ENCODE results near the gene SESTD1. TPM values are rescaled to one million over a fixed set of nuclear protein-coding genes. Genes with fewer than 3 reads are reported as not detected.
"Not testable (repeated sequence)": the region's sequence is repeated elsewhere in the genome, so short reads cannot be mapped to it uniquely, and the experiment has no call there.

SESTD1 gene
- total RNA-seq, 1 donor from 2014 or later: 92.4 TPM

DNA sequence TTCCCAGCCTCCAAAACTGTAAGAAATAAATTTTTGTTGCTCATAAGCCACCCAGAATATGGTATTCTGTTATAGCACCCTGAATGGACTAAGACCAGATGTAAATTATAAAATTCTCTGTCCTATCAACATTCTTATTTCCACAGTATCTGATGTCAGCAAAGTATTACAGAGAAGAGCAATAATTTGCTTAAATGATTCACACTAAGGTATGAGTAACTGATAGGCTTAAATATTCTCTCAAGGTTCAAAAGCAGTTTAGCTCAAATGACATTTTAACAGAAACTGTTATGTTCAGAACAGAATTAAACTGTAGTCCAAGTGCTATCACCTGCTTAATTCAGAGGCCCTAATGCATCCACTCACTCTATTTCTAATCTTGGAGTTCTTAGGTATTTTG, 12.8 kb downstream of the SESTD1 start:
- no peaks in the 10 kb centered on the region for H3K9me3 Mint-ChIP-seq (ENCODE audit: unreplicated experiment)
- H3K27me3 Mint-ChIP-seq (ENCODE audit: unreplicated experiment): no peaks in the 10 kb centered on the region
- DNase-seq (ENCODE audit: low spot score): no peak
- H3K27ac Mint-ChIP-seq (ENCODE audit: unreplicated experiment): no peak overlapping the region
- TF ChIP-seq, protein P1, sequence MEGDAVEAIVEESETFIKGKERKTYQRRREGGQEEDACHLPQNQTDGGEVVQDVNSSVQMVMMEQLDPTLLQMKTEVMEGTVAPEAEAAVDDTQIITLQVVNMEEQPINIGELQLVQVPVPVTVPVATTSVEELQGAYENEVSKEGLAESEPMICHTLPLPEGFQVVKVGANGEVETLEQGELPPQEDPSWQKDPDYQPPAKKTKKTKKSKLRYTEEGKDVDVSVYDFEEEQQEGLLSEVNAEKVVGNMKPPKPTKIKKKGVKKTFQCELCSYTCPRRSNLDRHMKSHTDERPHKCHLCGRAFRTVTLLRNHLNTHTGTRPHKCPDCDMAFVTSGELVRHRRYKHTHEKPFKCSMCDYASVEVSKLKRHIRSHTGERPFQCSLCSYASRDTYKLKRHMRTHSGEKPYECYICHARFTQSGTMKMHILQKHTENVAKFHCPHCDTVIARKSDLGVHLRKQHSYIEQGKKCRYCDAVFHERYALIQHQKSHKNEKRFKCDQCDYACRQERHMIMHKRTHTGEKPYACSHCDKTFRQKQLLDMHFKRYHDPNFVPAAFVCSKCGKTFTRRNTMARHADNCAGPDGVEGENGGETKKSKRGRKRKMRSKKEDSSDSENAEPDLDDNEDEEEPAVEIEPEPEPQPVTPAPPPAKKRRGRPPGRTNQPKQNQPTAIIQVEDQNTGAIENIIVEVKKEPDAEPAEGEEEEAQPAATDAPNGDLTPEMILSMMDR (IDR thresholded peaks at IDR 0.05; ENCODE audit: unreplicated experiment): no peak
- no peaks in the 10 kb centered on the region for H3K36me3 Mint-ChIP-seq (ENCODE audit: low read depth, unreplicated experiment)
- no peak overlapping the region for H3K4me3 Mint-ChIP-seq (ENCODE audit: unreplicated experiment)
- H3K4me1 Mint-ChIP-seq (ENCODE audit: unreplicated experiment): no peaks in the 10 kb centered on the region

DNA sequence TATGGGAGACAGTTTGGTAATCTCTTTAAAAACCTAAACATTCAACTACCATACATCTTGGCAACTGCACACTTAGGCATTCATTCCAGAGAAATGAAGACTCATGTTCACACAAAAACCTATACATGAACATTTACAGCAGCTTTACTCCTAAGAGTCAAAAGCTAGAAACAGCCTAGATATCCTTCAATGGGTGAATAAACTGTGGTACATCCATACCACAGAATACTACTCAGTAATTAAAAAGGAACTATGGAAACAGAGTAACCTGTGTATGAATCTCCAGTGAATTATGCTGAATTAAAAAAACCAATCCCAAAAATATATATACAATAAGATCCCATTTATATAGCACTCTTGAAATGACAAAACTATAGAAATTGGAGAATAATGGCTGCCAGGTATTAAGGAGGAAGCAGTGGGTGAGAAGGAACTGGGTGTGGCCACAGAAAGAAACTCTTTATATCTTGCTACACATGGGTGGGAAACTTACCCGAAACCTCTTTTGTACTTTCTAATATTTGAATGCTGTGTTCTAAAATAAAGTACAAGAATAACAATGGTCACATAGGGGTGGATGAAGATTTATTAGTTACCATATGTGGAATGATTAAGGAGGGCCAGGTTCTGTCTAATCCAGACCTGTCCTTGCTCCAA, 13.7 kb downstream of the SESTD1 start:
- no peak overlapping the region for H3K4me3 Mint-ChIP-seq (ENCODE audit: unreplicated experiment)
- H3K27me3 Mint-ChIP-seq (ENCODE audit: unreplicated experiment): no peaks in the 10 kb centered on the region
- no peaks in the 10 kb centered on the region for H3K36me3 Mint-ChIP-seq (ENCODE audit: low read depth, unreplicated experiment)
- no peak overlapping the region for H3K27ac Mint-ChIP-seq (ENCODE audit: unreplicated experiment)
- no peak for DNase-seq (ENCODE audit: low spot score)
- no peaks in the 10 kb centered on the region for H3K4me1 Mint-ChIP-seq (ENCODE audit: unreplicated experiment)
- TF ChIP-seq, protein P1 (IDR thresholded peaks at IDR 0.05; ENCODE audit: unreplicated experiment): no peak
- H3K9me3 Mint-ChIP-seq (ENCODE audit: unreplicated experiment): no peaks in the 10 kb centered on the region

DNA sequence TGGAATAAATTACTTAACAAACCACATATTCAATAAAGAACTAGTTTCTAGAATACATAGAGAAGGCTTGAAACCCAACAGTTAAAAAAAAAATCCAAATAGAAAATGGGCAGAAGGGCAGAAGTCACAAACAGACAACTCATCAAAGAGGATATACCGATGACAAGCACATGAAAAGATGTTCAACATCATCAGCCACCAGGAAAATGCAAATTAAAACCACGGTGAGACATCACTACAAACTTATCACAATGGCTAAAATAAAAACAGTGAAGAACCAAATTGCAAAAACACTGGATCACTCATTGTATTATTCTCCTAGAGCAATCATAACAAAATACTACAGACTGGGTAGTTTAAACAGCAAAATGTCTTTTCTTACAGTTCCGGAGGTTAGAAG, 14.5 kb downstream of the SESTD1 start:
- no peak overlapping the region for H3K4me3 Mint-ChIP-seq (ENCODE audit: unreplicated experiment)
- no peaks in the 10 kb centered on the region for H3K9me3 Mint-ChIP-seq (ENCODE audit: unreplicated experiment)
- no peaks in the 10 kb centered on the region for H3K27me3 Mint-ChIP-seq (ENCODE audit: unreplicated experiment)
- TF ChIP-seq, protein P1 (IDR thresholded peaks at IDR 0.05; ENCODE audit: unreplicated experiment): no peak
- DNase-seq (ENCODE audit: low spot score): no peak
- no peaks in the 10 kb centered on the region for H3K36me3 Mint-ChIP-seq (ENCODE audit: low read depth, unreplicated experiment)
- no peak overlapping the region for H3K27ac Mint-ChIP-seq (ENCODE audit: unreplicated experiment)
- no peaks in the 10 kb centered on the region for H3K4me1 Mint-ChIP-seq (ENCODE audit: unreplicated experiment)

DNA sequence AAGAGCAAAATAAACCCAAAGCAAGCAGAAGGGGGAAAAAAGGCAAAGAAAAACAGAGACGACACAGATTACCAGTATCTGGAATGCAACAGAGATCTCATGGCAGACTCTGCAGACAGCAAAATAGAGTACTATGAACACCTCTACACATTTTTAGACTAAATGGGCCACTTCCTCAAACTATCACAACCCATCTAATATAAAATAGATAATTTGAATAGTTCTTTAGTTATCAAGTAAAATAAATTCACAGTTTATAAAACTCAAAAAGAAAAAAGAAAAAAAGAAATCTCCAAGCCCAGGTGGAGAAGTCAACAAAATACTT, 16.6 kb downstream of the SESTD1 start:
- Mint-ChIP-seq H3K9me3 (ENCODE audit: unreplicated experiment) (no peaks in the 10 kb centered on the region), H3K4me3 (ENCODE audit: unreplicated experiment) (no peak overlapping the region), H3K27me3 (ENCODE audit: unreplicated experiment) (no peaks in the 10 kb centered on the region), H3K27ac (ENCODE audit: unreplicated experiment) (no peak overlapping the region), H3K36me3 (ENCODE audit: low read depth, unreplicated experiment) (no peaks in the 10 kb centered on the region), H3K4me1 (ENCODE audit: unreplicated experiment) (peaks cover 3% of the 10 kb centered on the region)
- DNase-seq (ENCODE audit: low spot score): no peak
- TF ChIP-seq, protein P1 (IDR thresholded peaks at IDR 0.05; ENCODE audit: unreplicated experiment): no peak

DNA sequence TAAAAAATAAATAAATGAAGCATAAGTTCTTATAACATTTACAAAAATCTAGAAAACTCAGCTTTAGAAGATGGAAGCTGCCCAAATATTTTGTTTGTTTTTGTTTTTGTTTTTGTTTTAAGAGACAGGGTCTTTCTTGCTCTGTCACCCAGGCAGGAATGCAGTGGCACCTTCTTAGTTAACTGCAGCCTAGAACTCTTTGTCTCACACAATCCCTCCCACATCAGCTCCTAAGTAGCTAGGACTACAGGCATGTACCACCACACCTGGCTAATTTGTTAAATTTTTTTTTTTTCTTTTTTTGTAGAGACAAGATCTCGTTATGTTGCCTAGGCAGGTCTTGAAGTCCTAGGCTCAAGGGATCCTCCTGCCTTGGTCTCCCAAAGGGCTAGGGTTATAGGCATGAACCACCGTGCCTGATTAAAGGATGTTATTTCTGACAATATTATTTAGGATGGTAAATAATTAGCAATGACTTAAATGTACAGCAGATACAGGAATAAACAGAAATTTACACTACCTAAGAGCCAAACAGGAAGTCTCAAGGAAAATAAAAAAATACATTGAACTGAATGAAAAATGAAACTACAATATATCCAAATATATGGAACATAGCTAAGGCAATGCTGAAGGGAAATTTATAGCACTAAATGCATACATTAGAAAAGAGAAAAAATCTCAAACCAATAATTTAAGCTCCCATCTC, 17.2 kb downstream of the SESTD1 start:
- H3K27ac Mint-ChIP-seq (ENCODE audit: unreplicated experiment): no peak overlapping the region
- TF ChIP-seq, protein P1 (IDR thresholded peaks at IDR 0.05; ENCODE audit: unreplicated experiment): no peak
- peaks cover 3% of the 10 kb centered on the region for H3K4me1 Mint-ChIP-seq (ENCODE audit: unreplicated experiment)
- no peaks in the 10 kb centered on the region for H3K9me3 Mint-ChIP-seq (ENCODE audit: unreplicated experiment)
- H3K36me3 Mint-ChIP-seq (ENCODE audit: low read depth, unreplicated experiment): no peaks in the 10 kb centered on the region
- no peak for DNase-seq (ENCODE audit: low spot score)
- no peak overlapping the region for H3K4me3 Mint-ChIP-seq (ENCODE audit: unreplicated experiment)
- peaks cover 1% of the 10 kb centered on the region for H3K27me3 Mint-ChIP-seq (ENCODE audit: unreplicated experiment)

DNA sequence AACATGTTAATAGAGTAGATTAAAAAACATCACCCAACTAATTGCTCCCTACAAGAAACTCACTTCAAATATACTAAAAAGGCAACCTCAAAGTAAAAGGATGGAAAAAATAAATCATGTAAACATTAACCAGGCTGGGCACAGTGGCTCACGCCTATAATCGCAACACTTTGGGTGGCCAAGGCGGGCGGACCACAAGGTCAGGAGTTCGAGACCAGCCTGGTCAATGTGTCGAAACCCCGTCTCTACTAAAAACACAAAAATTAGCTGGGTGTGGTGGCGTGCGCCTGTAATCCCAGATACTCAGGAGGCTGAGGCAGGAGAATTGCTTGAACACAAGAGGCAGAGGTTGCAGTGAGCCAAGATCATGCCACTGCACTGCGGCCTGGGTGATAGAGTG, 18.8 kb downstream of the SESTD1 start:
- not testable (repeated sequence) for H3K4me1 Mint-ChIP-seq (ENCODE audit: unreplicated experiment); H3K4me3 Mint-ChIP-seq (ENCODE audit: unreplicated experiment); H3K9me3 Mint-ChIP-seq (ENCODE audit: unreplicated experiment); DNase-seq (ENCODE audit: low spot score); H3K27ac Mint-ChIP-seq (ENCODE audit: unreplicated experiment); H3K36me3 Mint-ChIP-seq (ENCODE audit: low read depth, unreplicated experiment); H3K27me3 Mint-ChIP-seq (ENCODE audit: unreplicated experiment)
